B cell (primary cell): ENCODE results near the gene MDM1. TPM values are rescaled to one million over a fixed set of nuclear protein-coding genes. Genes with fewer than 3 reads are reported as not detected.

Source experiments
- ATAC-seq: fragments of 200-7000 bp; cut with Tn5 transposase; one replicate; pipeline ENCODE4 v1.10.0; 2021; ENCODE audit warnings: low read depth, mild to moderate bottlenecking, moderate number of reproducible peaks, moderate library complexity
- CTCF ChIA-PET: fragments of 350-600 bp; sonication (Branson Sonifier 250); formaldehyde crosslinking; loops from one replicate; lab custom pipeline; 2021; ENCODE audit warnings: antibody characterized with exemption, inconsistent platforms; lab: Charles Lee
- POLR2A ChIA-PET: fragments of 350-600 bp; sonication (Branson Sonifier 250); formaldehyde crosslinking; loops from one replicate; lab custom pipeline; 2021; ENCODE audit warnings: antibody characterized with exemption; lab: Charles Lee
- DNase-seq: peaks from one replicate; pipeline ENCODE4 v3.0.0; 2013
- H2AFZ ChIP-seq: 2 replicates; pipeline ENCODE4 v1.6.1; 2012; ENCODE audit warnings: mild to moderate bottlenecking, low read depth, low read length; ENCODE audit not compliant: insufficient read depth, poor library complexity, severe bottlenecking
- H3K27ac ChIP-seq, 2 donors: 1 replicate in 1 of 2; 2 replicates in 1 of 2; pipeline ENCODE4 v1.5.1; 2012 to 2013; ENCODE audit warnings: low read length in 2 of 2, mild to moderate bottlenecking in 2 of 2, moderate library complexity in 1 of 2
- H3K27me3 ChIP-seq, 4 experiments: fragments of 200-600 bp in 1 of 4; sonication (generic) in 1 of 4; replicated peaks in 1 of 4; 1 replicate in 2 of 4; 2 replicates in 2 of 4; pipeline versions ENCODE4 v1.6.1 to v1.7.0; 2013 to 2016; ENCODE audit warnings: low read length in 3 of 4, mild to moderate bottlenecking in 2 of 4, mixed read lengths in 1 of 4, moderate library complexity in 1 of 4; ENCODE audit not compliant: insufficient read depth in 4 of 4, control insufficient read depth in 3 of 4; ENCODE audit errors: control extremely low read depth in 1 of 4
- H3K36me3 ChIP-seq, 2 experiments: replicated peaks in 1 of 2; 1 replicate in 1 of 2; 2 replicates in 1 of 2; pipeline versions ENCODE4 v1.6.1 to v1.7.1; 2013; ENCODE audit warnings: low read length in 1 of 2; ENCODE audit not compliant: insufficient read depth in 2 of 2, control insufficient read depth in 1 of 2; ENCODE audit errors: control extremely low read depth in 1 of 2, extremely low read depth in 1 of 2
- H3K4me1 ChIP-seq, 2 donors: fragments of 200-600 bp in 1 of 2; sonication (generic) in 1 of 2; 1 replicate in 1 of 2; 2 replicates in 1 of 2; pipeline versions ENCODE4 v1.5.1 to v1.6.1; 2013 to 2017; ENCODE audit warnings: low read length in 2 of 2; ENCODE audit not compliant: control insufficient read depth in 2 of 2, insufficient read depth in 2 of 2
- H3K4me2 ChIP-seq: replicated peaks from 2 replicates; pipeline ENCODE3; 2012; ENCODE audit warnings: mild to moderate bottlenecking, low read depth, low read length; ENCODE audit not compliant: poor library complexity, severe bottlenecking
- H3K4me3 ChIP-seq, 5 experiments: fragments of 200-600 bp in 1 of 5; sonication (generic) in 1 of 5; 1 replicate in 3 of 5; 2 replicates in 2 of 5; pipeline versions ENCODE4 v1.5.1 to v1.7.0; 2011 to 2016; ENCODE audit warnings: low read length in 4 of 5, mild to moderate bottlenecking in 4 of 5, low read depth in 2 of 5, control low read depth in 1 of 5, moderate library complexity in 1 of 5; ENCODE audit not compliant: insufficient read depth in 1 of 5; ENCODE audit errors: control extremely low read depth in 1 of 5, extremely low read depth in 1 of 5
- H3K79me2 ChIP-seq: fragments of 200-600 bp; sonication (generic); one replicate; pipeline ENCODE4 v1.6.0; 2016; ENCODE audit warnings: low read length; ENCODE audit not compliant: control insufficient read depth, insufficient read depth
- H3K9ac ChIP-seq: fragments of 200-600 bp; sonication (generic); 2 replicates; pipeline ENCODE4 v1.6.1; 2017; ENCODE audit warnings: mild to moderate bottlenecking, low read length, moderate library complexity
- H3K9me3 ChIP-seq, 3 donors: one replicate each; pipeline versions ENCODE4 v1.6.1 to v1.7.1; 2013; ENCODE audit warnings: low read length in 2 of 3; ENCODE audit not compliant: control insufficient read depth in 2 of 3, insufficient read depth in 1 of 3; ENCODE audit errors: control extremely low read depth in 1 of 3
- H4K20me1 ChIP-seq: 2 replicates; pipeline ENCODE4 v1.6.0; 2012; ENCODE audit warnings: mild to moderate bottlenecking, low read length; ENCODE audit not compliant: insufficient read depth, control insufficient read depth, poor library complexity, severe bottlenecking
- H3K27ac Mint-ChIP-seq: one replicate; pipeline ENCODE4 v1.8.0; 2021; ENCODE audit warnings: mixed read lengths
- H3K27me3 Mint-ChIP-seq: one replicate; pipeline ENCODE4 v1.8.0; 2021; ENCODE audit warnings: mixed read lengths
- H3K4me1 Mint-ChIP-seq: one replicate; pipeline ENCODE4 v1.8.0; 2021; ENCODE audit warnings: mixed read lengths
- H3K4me3 Mint-ChIP-seq: one replicate; pipeline ENCODE4 v1.8.0; 2021; ENCODE audit warnings: mixed read lengths
- H3K9me3 Mint-ChIP-seq: one replicate; pipeline ENCODE4 v1.8.0; 2022; ENCODE audit warnings: mixed read lengths; ENCODE audit not compliant: insufficient read depth
- CTCF ChIP-seq: fragments of 200-600 bp; IDR thresholded peaks from one replicate; pipeline ENCODE4 v1.8.0; 2022; ENCODE audit warnings: antibody characterized with exemption, mild to moderate bottlenecking
- EZH2 ChIP-seq: IDR thresholded peaks from 2 replicates; pipeline ENCODE4 v1.6.1; 2012; ENCODE audit warnings: borderline replicate concordance, low read depth, mild to moderate bottlenecking, moderate library complexity, low read length; ENCODE audit not compliant: insufficient read depth, poor library complexity, severe bottlenecking
- WGBS: methylation state at CpG from one replicate; pipeline ENCODE4 v1.1.5; 2013; ENCODE audit warnings: missing lambda C conversion rate; ENCODE audit not compliant: insufficient coverage; 5-methylcytosine and 5-hydroxymethylcytosine counted together
- intact Hi-C: fragments of 100-400 bp; cut with micrococcal nuclease; formaldehyde crosslinking; loops from one replicate; pipeline ENCODE4 v1.10.0; 2022
- polyA plus RNA-seq: library from polyadenylated mRNA; depleted of rRNA; stranded (reverse); fragments of >200 nt; gene quantifications from 2 replicates; pipeline ENCODE4 v1.2.3, GENCODE V29; 2012
- total RNA-seq, 2 donors: library from RNA; stranded (reverse); fragments of 120-200 nt in 1 of 2; gene quantifications; 1 replicate in 1 of 2; 2 replicates in 1 of 2; pipeline versions ENCODE4 v1.2.3 to v1.2.4, GENCODE V29; 2013 to 2022

Gene MDM1
- total and polyA plus RNA-seq, 2 donors (not counting 1 experiment from before 2014, with no cell fraction given) = 13.9 to 38.3 TPM

GRCh38 chr12:68264857-68265256, 67.3 kb downstream of the MDM1 start:
- Mint-ChIP-seq H3K4me3 (no peak overlapping the region), H3K9me3 (no peaks in the 10 kb centered on the region), H3K27ac (no peak overlapping the region), H3K27me3 (peaks cover 7% of the 10 kb centered on the region), H3K4me1 (no peaks in the 10 kb centered on the region)
- Histone ChIP-seq H3K4me2 (no peak overlapping the region), H3K9me3 (no peaks in the 10 kb centered on the region), H3K4me3 (no peak overlapping the region), H3K36me3 (no peaks in the 10 kb centered on the region), H2AFZ (no peak overlapping the region), H3K27me3 (peaks cover 0 to 4% (median 0%) of the 10 kb centered on the region in 4 experiments), H4K20me1 (no peaks in the 10 kb centered on the region), H3K79me2 (no peaks in the 10 kb centered on the region), H3K27ac (no peak overlapping the region), H3K9ac (no peak overlapping the region), H3K4me1 (no peaks in the 10 kb centered on the region)
- WGBS = no CpG with 5 or more reads among the region's 2 CpGs
- TF ChIP-seq CTCF (no peak), EZH2 (no peak)
- ATAC-seq = no peak
- POLR2A ChIA-PET = interaction anchor here (0.6 kb wide), 1 partner anchor 19 kb away, joined by 3 read pairs; no protein-coding TSS in a partner anchor
- no peak for DNase-seq
- CTCF ChIA-PET = no interaction called here
- intact Hi-C loops = no loop called here

- ATAC-seq (no peak), DNase-seq (no peak)
- Histone ChIP-seq H3K4me1 (no peaks in the 10 kb centered on the region), H3K4me3 (no peak overlapping the region), H3K27me3 (peaks cover 0 to 4% (median 0%) of the 10 kb centered on the region in 4 experiments), H3K36me3 (no peaks in the 10 kb centered on the region), H3K9me3 (no peaks in the 10 kb centered on the region), H3K79me2 (no peaks in the 10 kb centered on the region), H3K4me2 (no peak overlapping the region), H4K20me1 (no peaks in the 10 kb centered on the region), H2AFZ (no peak overlapping the region), H3K27ac (no peak overlapping the region), H3K9ac (no peak overlapping the region)
- ChIA-PET POLR2A (interaction anchor here (0.6 kb wide), 1 partner anchor 20 kb away, joined by 3 read pairs; no protein-coding TSS in a partner anchor), CTCF (no interaction called here)
- Mint-ChIP-seq H3K27ac (no peak overlapping the region), H3K4me1 (no peaks in the 10 kb centered on the region), H3K27me3 (peaks cover 12% of the 10 kb centered on the region), H3K4me3 (no peak overlapping the region), H3K9me3 (no peaks in the 10 kb centered on the region)
- TF ChIP-seq EZH2 = no peak
- no peak for TF ChIP-seq CTCF
- 89% methylated on average over 1 of the region's 7 CpGs for WGBS
- intact Hi-C loops = no loop called here
These were observed 67.9 kb downstream of the MDM1 start for GRCh38 chr12:68264158-68264855.
